ENCODE results near the gene SPATA31D4. TPM values are rescaled to one million over a fixed set of nuclear protein-coding genes. Genes with fewer than 3 reads are reported as not detected.

The SPATA31D4 gene
- polyA plus RNA-seq, 3 donors: not detected

DNA sequence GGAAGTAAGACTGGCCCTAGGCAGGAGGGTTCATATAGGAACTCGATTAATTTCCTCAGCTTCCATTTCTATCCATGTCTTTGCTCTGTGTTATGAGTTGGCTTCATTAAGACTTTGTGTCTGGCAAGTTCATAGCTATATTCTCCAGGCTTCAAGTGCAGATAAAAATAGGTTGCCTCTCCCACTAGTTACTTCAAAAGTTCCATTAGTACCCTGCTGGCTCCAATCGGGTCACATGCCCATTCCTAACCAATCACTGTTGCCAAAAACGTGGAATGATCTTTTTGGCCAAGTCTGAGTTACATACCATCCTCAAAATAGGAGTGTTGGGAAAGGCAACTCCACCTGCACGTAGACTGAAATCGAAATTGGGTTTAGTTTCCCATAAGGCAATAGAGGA, 46.5 kb downstream of the SPATA31D4 start:
- Histone ChIP-seq H3K4me3 (replicated peaks in 1 of 3; ENCODE audit: low read depth in 2 of 3, low read length in 3 of 3) (no peak overlapping the region), H2AFZ (ENCODE audit: insufficient read depth, low read depth, low read length, poor library complexity, severe bottlenecking) (no peak overlapping the region), H3K4me2 (replicated peaks; ENCODE audit: extremely low read depth, low read length, poor library complexity, severe bottlenecking) (no peak overlapping the region), H3K27me3 (ENCODE audit: control insufficient read depth in 2 of 2, insufficient read depth in 2 of 2, low read length in 2 of 2) (no peaks in the 10 kb centered on the region), H3K27ac (ENCODE audit: low read depth in 1 of 2, low read length in 2 of 2) (no peak overlapping the region), H3K9me3 (replicated peaks in 1 of 2; ENCODE audit: control insufficient read depth in 1 of 2, insufficient read depth in 1 of 2, low read length in 2 of 2) (peaks cover 22 to 28% of the 10 kb centered on the region in 2 donors), H3K9ac (ENCODE audit: insufficient read depth, low read length, poor library complexity, severe bottlenecking) (no peak overlapping the region), H3K79me2 (ENCODE audit: insufficient read depth, low read length) (no peaks in the 10 kb centered on the region), H3K36me3 (replicated peaks in 1 of 2; ENCODE audit: control insufficient read depth in 1 of 2, insufficient read depth in 2 of 2, low read length in 2 of 2) (no peaks in the 10 kb centered on the region), H3K4me1 (ENCODE audit: control insufficient read depth in 1 of 2, insufficient read depth in 2 of 2, low read length in 2 of 2) (no peaks in the 10 kb centered on the region), H4K20me1 (ENCODE audit: insufficient read depth, low read length) (no peaks in the 10 kb centered on the region)
- Mint-ChIP-seq H3K36me3 (no peaks in the 10 kb centered on the region), H3K4me1 (no peaks in the 10 kb centered on the region), H3K27ac (no peak overlapping the region), H3K27me3 (ENCODE audit: low read depth in 3 of 3) (no peaks in the 10 kb centered on the region), H3K9me3 (peaks cover 8 to 37% (median 19%) of the 10 kb centered on the region in 7 donors), H3K4me3 (no peak overlapping the region)
- intact Hi-C loops (cut with micrococcal nuclease): no loop called here
- DNase-seq: no peak
- no CpG with 5 or more reads among the region's 5 CpGs for WGBS (ENCODE audit: insufficient coverage)
- no peak for TF ChIP-seq CTCF (IDR thresholded peaks at IDR 0.05)

DNA sequence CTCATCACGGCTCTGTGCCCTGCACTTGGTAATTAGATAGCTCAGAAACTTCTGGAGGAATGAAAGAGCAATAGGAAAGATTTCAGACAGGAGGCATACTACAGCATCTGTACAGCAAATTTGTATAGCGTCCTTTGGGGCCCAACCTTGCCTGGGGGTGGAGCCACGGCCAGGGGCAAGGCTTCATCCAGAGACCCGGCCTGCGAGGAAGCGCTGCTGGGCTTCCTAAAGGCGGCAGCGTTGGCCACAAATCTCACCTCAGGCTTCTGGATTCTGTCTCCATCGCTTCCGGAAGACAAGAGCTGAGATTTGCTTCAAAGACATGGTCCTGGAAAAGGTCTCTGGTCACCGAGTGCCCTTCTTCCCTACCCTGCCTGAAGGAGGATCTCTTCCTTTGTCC, 48.1 kb downstream of the SPATA31D4 start:
- Histone ChIP-seq H3K79me2 (ENCODE audit: insufficient read depth, low read length) (no peaks in the 10 kb centered on the region), H3K27me3 (ENCODE audit: control insufficient read depth in 2 of 2, insufficient read depth in 2 of 2, low read length in 2 of 2) (no peaks in the 10 kb centered on the region), H3K27ac (ENCODE audit: low read depth in 1 of 2, low read length in 2 of 2) (no peak overlapping the region), H3K36me3 (replicated peaks in 1 of 2; ENCODE audit: control insufficient read depth in 1 of 2, insufficient read depth in 2 of 2, low read length in 2 of 2) (no peaks in the 10 kb centered on the region), H3K4me1 (ENCODE audit: control insufficient read depth in 1 of 2, insufficient read depth in 2 of 2, low read length in 2 of 2) (no peaks in the 10 kb centered on the region), H3K9ac (ENCODE audit: insufficient read depth, low read length, poor library complexity, severe bottlenecking) (no peak overlapping the region), H4K20me1 (ENCODE audit: insufficient read depth, low read length) (no peaks in the 10 kb centered on the region), H3K4me3 (replicated peaks in 1 of 3; ENCODE audit: low read depth in 2 of 3, low read length in 3 of 3) (no peak overlapping the region), H3K4me2 (replicated peaks; ENCODE audit: extremely low read depth, low read length, poor library complexity, severe bottlenecking) (no peak overlapping the region), H3K9me3 (replicated peaks in 1 of 2; ENCODE audit: control insufficient read depth in 1 of 2, insufficient read depth in 1 of 2, low read length in 2 of 2) (peaks cover 22 to 24% of the 10 kb centered on the region in 2 donors), H2AFZ (ENCODE audit: insufficient read depth, low read depth, low read length, poor library complexity, severe bottlenecking) (no peak overlapping the region)
- H3K4me1 Mint-ChIP-seq: no peaks in the 10 kb centered on the region
- no peak overlapping the region for H3K27ac Mint-ChIP-seq
- H3K4me3 Mint-ChIP-seq: no peak overlapping the region
- H3K36me3 Mint-ChIP-seq: no peaks in the 10 kb centered on the region
- TF ChIP-seq CTCF (IDR thresholded peaks at IDR 0.05): no peak
- intact Hi-C loops (cut with micrococcal nuclease): no loop called here
- WGBS (ENCODE audit: insufficient coverage): 89% methylated on average over 9 of the region's 11 CpGs
- H3K27me3 Mint-ChIP-seq (ENCODE audit: low read depth in 3 of 3): no peaks in the 10 kb centered on the region
- no peak for DNase-seq
- H3K9me3 Mint-ChIP-seq: peaks cover 2 to 30% (median 19%) of the 10 kb centered on the region in 7 donors

Measured in CD14-positive monocyte (primary cell).